HG02763 (cell line): ENCODE data around the gene WAPL.
"Not testable (repeated sequence)": the region's sequence is repeated elsewhere in the genome, so short reads cannot be mapped to it uniquely, and the experiment has no call there.

Source experiments
- ATAC-seq: cut with Tn5 transposase; IDR thresholded peaks from one replicate; pipeline ENCODE4 v1.9.1; 2021; ENCODE audit warnings: mild to moderate bottlenecking, moderate library complexity; ENCODE audit not compliant: unreplicated experiment

The WAPL gene

GRCh38 chr10:86390337-86391120 lies 131.1 kb downstream of the WAPL start:
- no peak for ATAC-seq

GRCh38 chr10:86389441-86390193 lies 132.0 kb downstream of the WAPL start:
- peak; percentile 71 for ATAC-seq

GRCh38 chr10:86389109-86389440 lies 132.5 kb downstream of the WAPL start:
- ATAC-seq: not testable (repeated sequence)

- ATAC-seq: no peak
These were observed 133.4 kb downstream of the WAPL start for GRCh38 chr10:86388119-86388704.

- no peak for ATAC-seq
These were observed 134.3 kb downstream of the WAPL start for GRCh38 chr10:86387178-86387794.

GRCh38 chr10:86385806-86386205 lies 135.8 kb downstream of the WAPL start:
- ATAC-seq: no peak
